DND-41 (cell line): ENCODE results near the gene RPL5.

Source experiments
- ATAC-seq: fragments of 200-7000 bp; cut with Tn5 transposase; 3 replicates; pipeline ENCODE4 v1.9.1; 2021; ENCODE audit warnings: low read depth; ENCODE audit not compliant: insufficient read depth
- DNase-seq: peaks from one replicate; pipeline ENCODE4 v3.0.0-alpha.2; 2020
- H2AFZ ChIP-seq: 2 replicates; pipeline ENCODE4 v1.6.0; 2012; ENCODE audit warnings: low read depth, low read length
- H3K27ac ChIP-seq: 2 replicates; pipeline ENCODE4 v1.5.1; 2012; ENCODE audit warnings: low read length, inconsistent platforms
- H3K27me3 ChIP-seq: fragments of 200-600 bp; sonication (generic); 2 replicates; pipeline ENCODE4 v1.6.0; 2012; ENCODE audit warnings: low read length, mild to moderate bottlenecking, inconsistent platforms; ENCODE audit not compliant: insufficient read depth, poor library complexity
- H3K36me3 ChIP-seq: 2 replicates; pipeline ENCODE4 v1.5.1; 2012; ENCODE audit warnings: low read length, inconsistent platforms; ENCODE audit not compliant: insufficient read depth
- H3K4me1 ChIP-seq: 2 replicates; pipeline ENCODE4 v1.5.1; 2012; ENCODE audit warnings: mild to moderate bottlenecking, low read length; ENCODE audit not compliant: insufficient read depth
- H3K4me2 ChIP-seq: 2 replicates; pipeline ENCODE4 v1.6.0; 2012; ENCODE audit warnings: mild to moderate bottlenecking, moderate library complexity, low read length, inconsistent platforms; ENCODE audit not compliant: insufficient read depth
- H3K4me3 ChIP-seq, 2 experiments: fragments of 200-600 bp in 1 of 2; shearing (Covaris generic) in 1 of 2; 2 replicates each; pipeline ENCODE4 v1.5.1; 2012 to 2016; ENCODE audit warnings: inconsistent platforms in 2 of 2, low read length in 2 of 2, mild to moderate bottlenecking in 2 of 2, low read depth in 1 of 2, moderate library complexity in 1 of 2
- H3K79me2 ChIP-seq: 2 replicates; pipeline ENCODE4 v1.6.0; 2012; ENCODE audit warnings: low read length, inconsistent platforms; ENCODE audit not compliant: insufficient read depth
- H3K9ac ChIP-seq: 2 replicates; pipeline ENCODE4 v1.6.0; 2012; ENCODE audit warnings: low read depth, mild to moderate bottlenecking, inconsistent platforms, low read length, moderate library complexity
- H3K9me3 ChIP-seq: 2 replicates; pipeline ENCODE4 v1.5.1; 2012; ENCODE audit warnings: low read length, moderate library complexity, mild to moderate bottlenecking, inconsistent platforms; ENCODE audit not compliant: insufficient read depth, severe bottlenecking
- H4K20me1 ChIP-seq: 2 replicates; pipeline ENCODE4 v1.6.0; 2012; ENCODE audit warnings: low read length; ENCODE audit not compliant: insufficient read depth
- CTCF ChIP-seq: IDR thresholded peaks from 2 replicates; pipeline ENCODE4 v1.5.1; 2012; ENCODE audit warnings: borderline replicate concordance, low read length, moderate library complexity, mild to moderate bottlenecking; ENCODE audit not compliant: poor library complexity, severe bottlenecking; ENCODE audit errors: extremely low read depth
- EZH2 ChIP-seq: IDR thresholded peaks from 3 replicates; pipeline ENCODE4 v1.6.1; 2012; ENCODE audit warnings: borderline replicate concordance, low read depth, mild to moderate bottlenecking, moderate library complexity, low read length, inconsistent platforms; ENCODE audit not compliant: severe bottlenecking

Gene RPL5

GRCh38 chr1:92795166-92795565, 36.7 kb upstream of the RPL5 start:
- Histone ChIP-seq H3K4me3 (no peak overlapping the region), H4K20me1 (no peaks in the 10 kb centered on the region), H3K9me3 (no peaks in the 10 kb centered on the region), H3K79me2 (no peaks in the 10 kb centered on the region), H3K27me3 (peaks cover 20% of the 10 kb centered on the region), H3K4me2 (no peak overlapping the region), H3K27ac (no peak overlapping the region), H3K4me1 (no peaks in the 10 kb centered on the region), H2AFZ (no peak overlapping the region), H3K9ac (no peak overlapping the region), H3K36me3 (no peaks in the 10 kb centered on the region)
- ATAC-seq (no peak), DNase-seq (no peak)
- TF ChIP-seq CTCF (no peak), EZH2 (no peak)

- H3K4me3 ChIP-seq, result no peak overlapping the region
- TF ChIP-seq EZH2 (no peak), CTCF (no peak)
- no peaks in the 10 kb centered on the region for H3K79me2 ChIP-seq
- H2AFZ ChIP-seq, result no peak overlapping the region
- H3K27ac ChIP-seq, result no peak overlapping the region
- H3K36me3 ChIP-seq, result no peaks in the 10 kb centered on the region
- H3K4me1 ChIP-seq, result no peaks in the 10 kb centered on the region
- H3K9ac ChIP-seq, result no peak overlapping the region
- H3K9me3 ChIP-seq, result no peaks in the 10 kb centered on the region
- no peaks in the 10 kb centered on the region for H4K20me1 ChIP-seq
- H3K4me2 ChIP-seq, result no peak overlapping the region
- peaks cover 12% of the 10 kb centered on the region for H3K27me3 ChIP-seq
- ATAC-seq (peak; percentile 22; the same call in 1 of the 3 replicates), DNase-seq (no peak)
Measured at GRCh38 chr1:92797297-92797696, 34.5 kb upstream of the RPL5 start.

- Histone ChIP-seq H3K27ac (no peak overlapping the region), H3K4me2 (no peak overlapping the region)
Measured at GRCh38 chr1:92797961-92798360, 33.9 kb upstream of the RPL5 start.

More at GRCh38 chr1:92797961-92798360, 33.9 kb upstream of the RPL5 start:
- Histone ChIP-seq H3K9ac (no peak overlapping the region), H3K79me2 (no peaks in the 10 kb centered on the region), H3K4me3 (no peak overlapping the region), H3K9me3 (no peaks in the 10 kb centered on the region), H3K36me3 (no peaks in the 10 kb centered on the region), H3K27me3 (peaks cover 5% of the 10 kb centered on the region), H4K20me1 (no peaks in the 10 kb centered on the region), H3K4me1 (no peaks in the 10 kb centered on the region), H2AFZ (no peak overlapping the region)
- TF ChIP-seq CTCF (no peak), EZH2 (no peak)
- ATAC-seq (no peak), DNase-seq (no peak)
